Activated naive CD4-positive, alpha-beta T cell treated with anti-CD3 and anti-CD28 coated beads for 36 hours (primary cell): ENCODE measurements around the gene CERK. TPM values are rescaled to one million over a fixed set of nuclear protein-coding genes. Genes with fewer than 3 reads are reported as not detected.
"Not testable (repeated sequence)": the region's sequence is repeated elsewhere in the genome, so short reads cannot be mapped to it uniquely, and the experiment has no call there.

Experiments
- CTCF ChIA-PET: fragments of 350-600 bp; sonication (Branson Sonifier 250); formaldehyde crosslinking; loops from one replicate; lab custom pipeline; 2021; ENCODE audit warnings: antibody characterized with exemption; lab: Charles Lee
- DNase-seq: peaks from one replicate; pipeline ENCODE4 v3.0.0-alpha.2; 2020
- H3K27ac Mint-ChIP-seq: one replicate; pipeline ENCODE4 v1.8.0; 2021; ENCODE audit warnings: mild to moderate bottlenecking, mixed read lengths
- H3K27me3 Mint-ChIP-seq: one replicate; pipeline ENCODE4 v1.8.0; 2021; ENCODE audit warnings: low read depth, mixed read lengths
- H3K36me3 Mint-ChIP-seq: one replicate; pipeline ENCODE4 v1.8.0; 2021; ENCODE audit warnings: low read depth, mixed read lengths
- H3K4me1 Mint-ChIP-seq: one replicate; pipeline ENCODE4 v1.8.0; 2021; ENCODE audit warnings: low read depth, mixed read lengths
- H3K4me3 Mint-ChIP-seq: one replicate; pipeline ENCODE4 v1.8.0; 2021; ENCODE audit warnings: mild to moderate bottlenecking, moderate library complexity, mixed read lengths
- H3K9me3 Mint-ChIP-seq: one replicate; pipeline ENCODE4 v1.8.0; 2021; ENCODE audit warnings: mixed read lengths
- intact Hi-C: fragments of 100-400 bp; cut with micrococcal nuclease; formaldehyde crosslinking; loops from one replicate; pipeline ENCODE4 v1.15.1; 2023
- total RNA-seq, 2 experiments: library from RNA; stranded (reverse); gene quantifications; one replicate each; pipeline ENCODE4 v1.2.3, GENCODE V29; 2021

CERK gene
- 10 to 100 TPM; 32.6 to 34.9 TPM for total RNA-seq

DNA sequence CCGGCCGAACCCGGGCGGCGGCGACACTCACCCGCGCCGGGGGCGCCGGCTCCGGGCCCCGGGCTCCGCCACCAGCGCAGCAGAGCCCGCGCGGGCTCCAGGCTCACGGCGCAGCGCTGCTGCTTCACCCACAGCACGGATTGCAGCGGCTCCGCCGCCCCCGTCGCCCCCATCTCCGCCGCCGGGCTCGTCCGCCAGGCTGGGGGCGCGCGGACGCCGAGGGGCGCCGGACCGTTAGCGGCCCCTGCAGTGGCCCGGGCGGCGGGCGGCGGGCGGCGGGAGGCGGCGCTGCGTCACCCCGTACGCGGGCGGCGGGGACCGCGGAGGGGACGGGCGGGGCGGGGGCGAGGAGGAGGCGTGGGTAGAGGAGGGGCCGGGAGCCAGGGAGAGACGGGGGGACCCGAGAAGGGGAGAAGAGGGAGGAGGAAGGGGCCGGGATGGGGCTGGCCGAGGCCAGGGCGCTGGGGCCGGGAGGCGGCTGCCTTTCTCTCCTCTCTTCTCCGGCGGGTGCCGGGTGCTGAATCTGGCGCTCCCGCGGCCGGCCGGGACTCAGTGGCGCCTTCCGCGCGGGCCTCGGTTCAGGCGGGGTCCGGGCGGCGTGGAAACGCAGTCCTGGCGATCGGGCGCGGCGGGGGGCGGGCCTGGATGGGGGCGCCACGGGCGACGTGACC, at the start of gene CERK:
Gene CERK, minus strand, starts transcription at position 277 of the 671 bp plus-strand sequence. Its CDS starts 104 bp downstream, at position 173.
- Mint-ChIP-seq H3K27me3 (no peaks in the 10 kb centered on the region), H3K27ac (peak within 1 kb of the TSS; percentile 99), H3K4me3 (peak within 1 kb of the TSS; percentile 100), H3K4me1 (peaks cover 40% of the 10 kb centered on the region), H3K9me3 (peaks cover 6% of the 10 kb centered on the region), H3K36me3 (peaks cover 12% of the 10 kb centered on the region)
- intact Hi-C loops: loop anchor here (1.0 to 5.0 kb wide), 4 partner anchors 64 to 175 kb away; no protein-coding TSS in a partner anchor
- peak; percentile 72 for DNase-seq
- CTCF ChIA-PET: interaction anchor here (1.2 to 3.4 kb wide), 5 partner anchors 12 to 64 kb away, joined by 5 to 23 read pairs (median 9); partner anchors contain the start of gene TBC1D22A

- intact Hi-C loops: no loop called here
- CTCF ChIA-PET: interaction anchor here (1.6 kb wide), 1 partner anchor 25 kb away, joined by 8 read pairs; no protein-coding TSS in a partner anchor
These were observed 45.7 kb upstream of the CERK start for GRCh38 chr22:46783721-46784120.

DNA sequence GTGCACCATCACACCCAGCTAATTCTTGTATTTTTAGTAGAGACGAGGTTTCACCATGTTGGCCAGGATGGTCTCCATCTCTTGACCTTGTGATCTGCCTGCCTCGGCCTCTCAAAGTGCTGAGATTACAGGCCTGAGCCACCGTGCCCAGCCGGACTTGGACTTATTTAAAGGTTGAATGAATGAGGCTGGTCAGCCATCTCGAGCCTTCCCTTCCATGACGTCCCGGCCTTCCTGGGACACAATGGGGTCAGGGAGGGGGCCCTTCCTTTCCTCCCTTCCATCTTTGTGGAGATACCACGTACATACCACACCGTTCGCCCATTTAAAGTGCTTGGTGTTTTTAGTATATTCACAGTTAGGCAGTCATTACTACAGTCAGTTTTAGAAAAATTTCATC, 44.1 kb upstream of the CERK start:
- peaks cover 24% of the 10 kb centered on the region for H3K4me1 Mint-ChIP-seq
- H3K27me3 Mint-ChIP-seq, H3K36me3 Mint-ChIP-seq, CTCF ChIA-PET, DNase-seq, H3K9me3 Mint-ChIP-seq, H3K27ac Mint-ChIP-seq, H3K4me3 Mint-ChIP-seq, intact Hi-C loops: not testable (repeated sequence)

More at GRCh38 chr22:46783721-46784120, 45.7 kb upstream of the CERK start:
- DNase-seq: no peak
- H3K36me3 Mint-ChIP-seq: peaks cover 1% of the 10 kb centered on the region
- H3K27ac Mint-ChIP-seq: no peak overlapping the region
- no peaks in the 10 kb centered on the region for H3K27me3 Mint-ChIP-seq
- no peaks in the 10 kb centered on the region for H3K9me3 Mint-ChIP-seq
- no peak overlapping the region for H3K4me3 Mint-ChIP-seq
- peaks cover 21% of the 10 kb centered on the region for H3K4me1 Mint-ChIP-seq

DNA sequence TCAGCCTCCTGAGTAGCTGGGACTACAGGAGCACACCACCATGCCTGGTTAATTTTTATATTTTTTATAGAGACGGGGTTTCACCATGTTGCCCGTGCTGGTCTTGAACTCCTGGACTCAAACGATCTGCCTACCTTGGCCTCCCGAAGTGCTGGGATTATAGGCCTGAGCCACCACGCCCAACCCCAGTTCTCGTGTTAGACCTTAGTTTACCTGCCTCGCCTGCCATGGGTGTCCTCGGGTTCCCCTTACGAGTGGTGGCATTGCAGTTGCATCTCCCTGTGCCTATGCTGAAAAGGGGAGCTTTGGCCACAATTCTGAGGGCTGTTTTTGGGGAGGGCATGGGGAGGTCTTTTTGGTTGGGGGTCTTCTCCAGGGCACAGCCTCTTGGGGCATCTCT, 43.2 kb upstream of the CERK start:
- no peaks in the 10 kb centered on the region for H3K27me3 Mint-ChIP-seq
- H3K4me3 Mint-ChIP-seq: no peak overlapping the region
- peaks cover 33% of the 10 kb centered on the region for H3K4me1 Mint-ChIP-seq
- peaks cover 1% of the 10 kb centered on the region for H3K36me3 Mint-ChIP-seq
- intact Hi-C loops: no loop called here
- H3K27ac Mint-ChIP-seq: no peak overlapping the region
- DNase-seq: no peak
- CTCF ChIA-PET: interaction anchor here (1.3 to 2.1 kb wide), 2 partner anchors 23 kb away, joined by 4 to 7 read pairs; no protein-coding TSS in a partner anchor
- H3K9me3 Mint-ChIP-seq: no peaks in the 10 kb centered on the region

DNA sequence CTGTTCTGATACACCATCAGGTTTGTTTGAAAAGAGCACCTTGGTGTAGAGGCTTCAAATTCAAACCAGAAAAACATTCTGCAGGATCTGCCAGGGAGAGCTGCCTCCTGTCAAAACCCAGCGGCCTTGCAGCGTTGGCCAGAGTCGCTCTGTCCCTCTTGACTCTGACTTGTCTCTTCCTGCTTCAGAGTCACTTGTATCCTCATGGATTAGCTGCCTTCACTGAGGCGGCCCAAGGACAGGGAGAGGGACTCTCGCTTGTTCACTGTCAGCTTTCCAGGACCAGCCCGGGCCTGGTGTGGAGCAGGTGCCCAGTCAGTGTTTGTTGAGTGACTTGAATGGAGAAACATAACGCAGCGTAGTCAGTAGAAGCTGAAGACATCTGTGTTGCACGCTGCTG, 42.4 kb upstream of the CERK start:
- no peaks in the 10 kb centered on the region for H3K9me3 Mint-ChIP-seq
- no peaks in the 10 kb centered on the region for H3K27me3 Mint-ChIP-seq
- H3K4me3 Mint-ChIP-seq: no peak overlapping the region
- peaks cover 1% of the 10 kb centered on the region for H3K36me3 Mint-ChIP-seq
- peaks cover 41% of the 10 kb centered on the region for H3K4me1 Mint-ChIP-seq
- no peak overlapping the region for H3K27ac Mint-ChIP-seq
- DNase-seq: no peak
- intact Hi-C loops: no loop called here
- CTCF ChIA-PET: interaction anchor here (0.6 to 2.1 kb wide), 5 partner anchors 11 to 217 kb away, joined by 3 to 7 read pairs (median 3); no protein-coding TSS in a partner anchor

DNA sequence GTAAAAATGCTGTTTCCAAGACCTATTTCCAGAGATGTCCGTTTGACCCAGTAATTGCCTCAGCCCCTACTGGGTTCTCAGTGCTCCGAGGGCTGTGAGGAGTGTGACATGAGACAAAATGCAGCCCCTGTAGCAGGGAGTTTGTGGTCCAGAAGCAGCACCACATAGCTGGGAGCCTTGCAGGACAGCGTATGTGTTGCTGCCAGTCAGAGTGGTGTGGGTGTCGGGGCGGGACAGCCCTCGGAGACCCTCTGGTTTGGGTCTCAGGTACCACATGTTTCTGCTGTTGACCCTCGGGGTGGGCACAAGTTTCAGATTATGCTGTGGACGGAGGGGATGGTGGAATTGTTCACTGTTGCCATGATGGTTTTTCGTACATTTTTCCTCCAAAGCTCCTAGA, 41.6 kb upstream of the CERK start:
- no peaks in the 10 kb centered on the region for H3K27me3 Mint-ChIP-seq
- intact Hi-C loops: no loop called here
- CTCF ChIA-PET: interaction anchor here (1.1 to 2.1 kb wide), 2 partner anchors 12 to 21 kb away, joined by 3 to 7 read pairs; no protein-coding TSS in a partner anchor
- DNase-seq: no peak
- H3K4me1 Mint-ChIP-seq: peaks cover 47% of the 10 kb centered on the region
- no peak overlapping the region for H3K27ac Mint-ChIP-seq
- H3K4me3 Mint-ChIP-seq: no peak overlapping the region
- H3K9me3 Mint-ChIP-seq: no peaks in the 10 kb centered on the region
- H3K36me3 Mint-ChIP-seq: peaks cover 1% of the 10 kb centered on the region

- no peak overlapping the region for H3K4me3 Mint-ChIP-seq
- peaks cover 53% of the 10 kb centered on the region for H3K4me1 Mint-ChIP-seq
- CTCF ChIA-PET: no interaction called here
- DNase-seq: no peak
- H3K36me3 Mint-ChIP-seq: peaks cover 1% of the 10 kb centered on the region
- H3K27me3 Mint-ChIP-seq: no peaks in the 10 kb centered on the region
- intact Hi-C loops: no loop called here
- no peaks in the 10 kb centered on the region for H3K9me3 Mint-ChIP-seq
- H3K27ac Mint-ChIP-seq: no peak overlapping the region
These were observed 41.0 kb upstream of the CERK start for GRCh38 chr22:46779023-46779422.

DNA sequence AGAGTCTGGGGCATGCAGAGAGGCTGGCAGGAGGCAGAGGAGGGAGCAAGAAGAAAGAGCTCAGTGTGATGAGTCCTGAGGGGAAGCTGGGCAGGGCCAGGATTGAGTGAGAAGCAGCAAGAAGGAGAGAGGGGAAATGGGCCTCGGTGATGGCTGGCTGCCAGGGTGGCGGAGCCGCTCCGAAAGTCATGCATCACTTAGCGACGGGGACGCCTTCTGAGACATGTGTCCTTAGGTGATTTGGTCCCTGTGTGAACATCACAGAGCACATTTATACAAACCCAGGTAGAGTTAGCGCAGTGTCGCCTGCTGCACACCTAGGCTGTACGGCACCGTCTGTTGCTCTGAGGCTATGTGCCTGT, 39.5 kb upstream of the CERK start:
- DNase-seq: peak; percentile 79
- H3K4me1 Mint-ChIP-seq: peaks cover 62% of the 10 kb centered on the region
- no peaks in the 10 kb centered on the region for H3K27me3 Mint-ChIP-seq
- H3K4me3 Mint-ChIP-seq: peak overlapping the region; percentile 44
- peak overlapping the region; percentile 79 for H3K27ac Mint-ChIP-seq
- CTCF ChIA-PET: interaction anchor here (0.5 to 1.0 kb wide), 3 partner anchors 10 to 392 kb away, joined by 3 to 4 read pairs (median 3); partner anchors contain the start of gene TBC1D22A
- no peaks in the 10 kb centered on the region for H3K36me3 Mint-ChIP-seq
- intact Hi-C loops: loop anchor here (1.0 kb wide), 2 partner anchors 13 to 38 kb away; no protein-coding TSS in a partner anchor
- no peaks in the 10 kb centered on the region for H3K9me3 Mint-ChIP-seq

GRCh38 chr22:46776876-46777608, 39.0 kb upstream of the CERK start:
- Mint-ChIP-seq H3K4me3 (peak overlapping the region; percentile 44), H3K27ac (peak overlapping the region; percentile 79), H3K27me3 (no peaks in the 10 kb centered on the region), H3K4me1 (peaks cover 62% of the 10 kb centered on the region), H3K36me3 (no peaks in the 10 kb centered on the region), H3K9me3 (no peaks in the 10 kb centered on the region)
- intact Hi-C loops: loop anchor here (1.0 kb wide), 2 partner anchors 13 to 38 kb away; no protein-coding TSS in a partner anchor
- CTCF ChIA-PET: interaction anchor here (0.5 kb wide), 1 partner anchor 391 kb away, joined by 3 read pairs; no protein-coding TSS in a partner anchor
- DNase-seq: no peak

GRCh38 chr22:46775850-46776826, 38.1 kb upstream of the CERK start:
- no peak for DNase-seq
- Mint-ChIP-seq H3K36me3 (peaks cover 2% of the 10 kb centered on the region), H3K27ac (peak overlapping the region; percentile 90), H3K27me3 (no peaks in the 10 kb centered on the region), H3K4me3 (peak overlapping the region; percentile 42), H3K4me1 (peaks cover 65% of the 10 kb centered on the region), H3K9me3 (no peaks in the 10 kb centered on the region)
- CTCF ChIA-PET: interaction anchor here (1.0 to 1.5 kb wide), 3 partner anchors 19 to 213 kb away, joined by 3 to 8 read pairs (median 5); no protein-coding TSS in a partner anchor
- intact Hi-C loops: loop anchor here (2.0 kb wide), 1 partner anchor 15 kb away; no protein-coding TSS in a partner anchor
